Lower leg skin (tissue), 3 donors: ENCODE results near the gene KCND2.

ENCODE experiments used
- CTCF ChIP-seq, 3 donors: fragments of 450-650 bp; IDR thresholded peaks; one replicate each; pipeline ENCODE4 v1.5.1; 2016; ENCODE audit warnings: antibody characterized with exemption in 3 of 3, mild to moderate bottlenecking in 3 of 3, moderate library complexity in 2 of 3
- POLR2A ChIP-seq, 2 donors: fragments of 450-650 bp; IDR thresholded peaks; one replicate each; pipeline ENCODE4 v1.6.1; 2016 to 2017; ENCODE audit warnings: antibody characterized with exemption in 2 of 2, mild to moderate bottlenecking in 1 of 2, moderate library complexity in 1 of 2

GRCh38 chr7:120794106-120794729, 521.2 kb downstream of the KCND2 start:
- TF ChIP-seq CTCF (IDR thresholded peaks at IDR 0.05) (no peak), POLR2A (IDR thresholded peaks at IDR 0.05) (no peak)
